Measurements from ENCODE around the gene GATB. TPM values are rescaled to one million over a fixed set of nuclear protein-coding genes. Genes with fewer than 3 reads are reported as not detected.

GATB gene
- total RNA-seq, 4 donors from 2014 or later, result 19.6 to 28.9 (median 23.8) TPM

DNA sequence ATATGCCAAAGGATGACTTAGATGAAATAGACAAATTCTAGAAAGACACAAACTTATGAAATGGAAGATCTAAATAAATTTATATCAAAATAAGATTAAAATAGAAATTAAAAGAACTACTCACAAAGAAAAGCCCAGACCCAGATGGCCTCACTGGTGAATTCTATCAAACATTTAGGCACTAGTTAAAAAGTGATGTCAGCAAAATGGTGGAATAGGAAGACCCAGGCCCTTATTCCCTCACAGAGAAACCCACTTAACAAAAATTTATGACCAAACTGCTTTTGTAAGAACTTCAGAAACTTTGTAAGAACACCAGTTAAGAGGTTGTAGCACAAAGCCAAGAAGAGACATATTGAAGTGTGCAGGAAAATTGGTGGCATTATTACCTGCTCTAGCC is 129.5 kb downstream of the GATB start:
- Histone ChIP-seq H3K4me1 (no peaks in the 10 kb centered on the region), H3K4me3 (no peak overlapping the region), H3K27ac (no peak overlapping the region), H3K36me3 (no peaks in the 10 kb centered on the region), H3K27me3 (no peaks in the 10 kb centered on the region), H3K9me3 (no peaks in the 10 kb centered on the region)
- no peak for DNase-seq
- TF ChIP-seq POLR2A (IDR thresholded peaks at IDR 0.05), result no peak
- TF ChIP-seq, protein P1, sequence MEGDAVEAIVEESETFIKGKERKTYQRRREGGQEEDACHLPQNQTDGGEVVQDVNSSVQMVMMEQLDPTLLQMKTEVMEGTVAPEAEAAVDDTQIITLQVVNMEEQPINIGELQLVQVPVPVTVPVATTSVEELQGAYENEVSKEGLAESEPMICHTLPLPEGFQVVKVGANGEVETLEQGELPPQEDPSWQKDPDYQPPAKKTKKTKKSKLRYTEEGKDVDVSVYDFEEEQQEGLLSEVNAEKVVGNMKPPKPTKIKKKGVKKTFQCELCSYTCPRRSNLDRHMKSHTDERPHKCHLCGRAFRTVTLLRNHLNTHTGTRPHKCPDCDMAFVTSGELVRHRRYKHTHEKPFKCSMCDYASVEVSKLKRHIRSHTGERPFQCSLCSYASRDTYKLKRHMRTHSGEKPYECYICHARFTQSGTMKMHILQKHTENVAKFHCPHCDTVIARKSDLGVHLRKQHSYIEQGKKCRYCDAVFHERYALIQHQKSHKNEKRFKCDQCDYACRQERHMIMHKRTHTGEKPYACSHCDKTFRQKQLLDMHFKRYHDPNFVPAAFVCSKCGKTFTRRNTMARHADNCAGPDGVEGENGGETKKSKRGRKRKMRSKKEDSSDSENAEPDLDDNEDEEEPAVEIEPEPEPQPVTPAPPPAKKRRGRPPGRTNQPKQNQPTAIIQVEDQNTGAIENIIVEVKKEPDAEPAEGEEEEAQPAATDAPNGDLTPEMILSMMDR (IDR thresholded peaks at IDR 0.05), result no peak

DNA sequence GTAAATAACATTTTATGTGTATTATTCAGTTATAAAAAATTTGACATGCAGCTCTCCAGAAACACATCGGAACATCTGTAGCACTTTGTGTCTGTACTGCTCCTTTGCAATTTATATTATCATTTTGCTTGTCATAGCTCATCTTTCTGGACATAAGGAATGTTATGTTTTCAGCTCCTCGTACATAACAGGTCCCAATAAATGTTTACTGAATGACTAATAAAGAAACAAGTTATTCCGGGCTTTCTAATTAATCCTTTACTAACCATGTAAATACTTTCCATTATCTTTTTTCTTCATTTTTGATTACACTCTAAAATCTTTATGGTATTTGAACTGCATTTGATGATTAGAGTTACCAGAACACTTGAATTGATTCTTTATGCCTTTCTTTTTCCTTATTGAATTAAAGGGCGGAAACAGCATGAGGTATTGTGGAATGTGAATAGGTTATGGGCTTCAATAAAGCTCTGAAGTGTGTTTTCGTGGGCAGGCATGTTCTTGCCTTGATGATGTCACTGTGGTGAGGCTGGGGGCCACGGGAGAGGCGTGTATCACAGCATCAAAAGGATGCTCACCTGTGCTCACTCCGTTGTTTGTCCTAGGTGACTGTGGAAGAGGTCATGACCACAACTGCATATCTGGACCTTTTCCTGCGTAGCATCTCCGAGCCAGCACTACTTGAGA is 131.6 kb downstream of the GATB start:
- H3K4me3 ChIP-seq, result no peak overlapping the region
- TF ChIP-seq, protein P1 (IDR thresholded peaks at IDR 0.05), result no peak
- no peak for TF ChIP-seq POLR2A (IDR thresholded peaks at IDR 0.05)
- no peak overlapping the region for H3K27ac ChIP-seq
- H3K36me3 ChIP-seq, result no peaks in the 10 kb centered on the region
- H3K4me1 ChIP-seq, result no peaks in the 10 kb centered on the region
- no peak for DNase-seq
- no peaks in the 10 kb centered on the region for H3K9me3 ChIP-seq
- H3K27me3 ChIP-seq, result no peaks in the 10 kb centered on the region

DNA sequence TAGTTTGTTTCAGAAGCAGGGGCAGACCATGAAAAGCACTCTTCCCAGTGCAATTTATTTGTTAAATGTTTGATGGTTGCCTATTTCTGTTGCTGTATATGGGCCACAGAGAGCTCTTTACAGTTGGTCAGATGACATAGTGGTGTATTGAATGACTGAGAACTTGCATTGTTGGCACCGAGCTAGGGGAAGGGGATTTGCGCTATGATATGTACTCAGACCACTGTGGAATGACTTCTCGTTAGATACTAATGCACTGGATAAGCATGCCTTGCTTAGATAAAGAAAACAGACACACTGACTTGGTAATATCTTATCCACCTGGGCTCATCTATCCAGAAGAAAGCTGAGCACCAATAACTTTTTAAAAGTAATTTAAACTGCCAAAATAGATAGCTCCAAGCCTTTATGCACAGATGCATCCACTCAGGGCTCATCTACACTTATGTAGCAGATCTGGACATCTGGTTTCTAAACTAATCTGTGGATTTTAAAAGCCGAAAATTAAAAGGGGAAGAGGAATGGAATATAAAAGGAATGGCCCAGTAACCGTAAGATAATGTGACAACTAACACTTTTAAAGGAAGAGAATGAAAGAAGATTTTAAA is 132.7 kb downstream of the GATB start:
- Histone ChIP-seq H3K9me3 (no peaks in the 10 kb centered on the region), H3K27ac (no peak overlapping the region), H3K36me3 (no peaks in the 10 kb centered on the region), H3K27me3 (no peaks in the 10 kb centered on the region), H3K4me3 (no peak overlapping the region), H3K4me1 (no peaks in the 10 kb centered on the region)
- no peak for DNase-seq
- TF ChIP-seq, protein P1 (IDR thresholded peaks at IDR 0.05), result no peak
- TF ChIP-seq POLR2A (IDR thresholded peaks at IDR 0.05), result no peak

DNA sequence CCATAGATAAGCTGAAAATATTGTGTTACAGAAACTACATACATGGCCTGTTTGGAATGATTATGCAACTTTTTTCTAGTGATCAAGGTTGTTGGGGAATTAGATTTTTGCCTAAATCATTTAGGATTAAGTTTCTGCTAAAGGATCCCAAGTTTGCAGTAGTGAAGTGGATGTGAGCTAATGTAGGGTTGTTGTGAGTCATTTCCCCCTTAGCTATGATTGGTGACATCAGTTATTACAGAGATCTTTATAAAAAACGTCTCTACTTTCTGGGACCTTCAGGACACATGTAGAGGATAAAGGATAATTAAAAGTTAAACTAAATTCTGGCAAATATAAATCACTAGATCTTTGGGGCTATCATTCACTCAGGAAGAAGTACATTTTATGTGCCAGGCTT is 133.3 kb downstream of the GATB start:
- H3K4me1 ChIP-seq, result no peaks in the 10 kb centered on the region
- H3K27me3 ChIP-seq, result no peaks in the 10 kb centered on the region
- no peaks in the 10 kb centered on the region for H3K36me3 ChIP-seq
- H3K9me3 ChIP-seq, result no peaks in the 10 kb centered on the region
- TF ChIP-seq, protein P1 (IDR thresholded peaks at IDR 0.05), result no peak
- TF ChIP-seq POLR2A (IDR thresholded peaks at IDR 0.05), result no peak
- H3K27ac ChIP-seq, result no peak overlapping the region
- DNase-seq, result no peak
- H3K4me3 ChIP-seq, result no peak overlapping the region

DNA sequence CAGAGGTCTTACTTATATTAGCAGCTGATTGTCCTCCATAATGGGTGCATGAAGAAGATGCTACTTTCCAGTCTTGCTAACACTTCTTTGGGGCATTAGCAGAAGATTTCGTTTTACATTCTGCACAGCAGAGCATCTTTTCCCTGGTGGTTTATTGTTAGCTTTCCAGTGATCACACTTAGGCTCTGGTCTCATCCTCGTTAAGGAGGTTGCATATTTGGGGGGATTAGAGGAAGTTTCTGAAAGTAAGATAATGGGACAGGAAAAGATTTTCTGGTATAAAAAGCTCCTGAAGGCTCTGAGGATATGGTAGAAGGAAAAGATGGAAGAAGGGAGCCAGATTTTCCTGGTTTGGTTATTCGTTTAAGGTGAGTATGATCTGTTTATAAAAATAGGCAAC is 134.1 kb downstream of the GATB start:
- DNase-seq, result no peak
- Histone ChIP-seq H3K27me3 (no peaks in the 10 kb centered on the region), H3K27ac (no peak overlapping the region), H3K36me3 (no peaks in the 10 kb centered on the region), H3K9me3 (no peaks in the 10 kb centered on the region), H3K4me1 (no peaks in the 10 kb centered on the region), H3K4me3 (no peak overlapping the region)
- TF ChIP-seq, protein P1 (IDR thresholded peaks at IDR 0.05), result no peak
- no peak for TF ChIP-seq POLR2A (IDR thresholded peaks at IDR 0.05)

Measured in Peyer's patch (tissue), 4 donors.